GM12892 (cell line): ENCODE measurements around the gene CD300LD.
"Not testable (repeated sequence)": the region's sequence is repeated elsewhere in the genome, so short reads cannot be mapped to it uniquely, and the experiment has no call there.

Experiments
- POLR2A ChIP-seq: IDR thresholded peaks from 2 replicates; pipeline ENCODE4 v1.6.1; 2011; ENCODE audit warnings: low read depth, low read length, control low read depth
- POLR2AphosphoS5 ChIP-seq: IDR thresholded peaks from 2 replicates; pipeline ENCODE4 v1.6.1; 2011; ENCODE audit warnings: low read depth, low read length, control low read depth
- TAF1 ChIP-seq: IDR thresholded peaks from 2 replicates; pipeline ENCODE4 v1.6.1; 2011; ENCODE audit warnings: low read depth, mild to moderate bottlenecking, control low read depth, low read length, borderline replicate concordance

DNA sequence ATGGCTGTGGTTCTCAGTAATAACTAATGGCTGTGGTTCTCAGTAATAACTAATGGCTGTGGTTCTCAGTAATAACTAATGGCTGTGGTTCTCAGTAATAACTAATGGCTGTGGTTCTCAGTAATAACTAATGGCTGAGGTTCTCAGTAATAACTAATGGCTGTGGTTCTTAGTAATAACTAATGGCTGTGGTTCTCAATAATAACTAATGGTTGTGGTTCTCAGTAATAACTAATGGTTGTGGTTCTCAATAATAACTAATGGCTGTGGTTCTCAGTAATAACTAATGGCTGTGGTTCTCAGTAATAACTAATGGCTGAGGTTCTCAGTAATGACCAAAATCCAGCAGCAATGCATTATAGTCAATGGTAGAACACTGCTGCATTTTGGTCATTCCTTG lies 18.4 kb downstream of the CD300LD start:
- not testable (repeated sequence) for TF ChIP-seq POLR2AphosphoS5, POLR2A, TAF1
